ENCODE results near the gene LIFR.

LIFR gene

GRCh38 chr5:38583500-38583899 is 27.1 kb upstream of the LIFR start:
- H3K27ac ChIP-seq: no peak overlapping the region
- H3K27me3 ChIP-seq: no peaks in the 10 kb centered on the region
- H3K9me3 ChIP-seq (replicated peaks in 1 of 11): no peaks in the 10 kb centered on the region
- no peak for TF ChIP-seq Cebpa-rat (IDR thresholded peaks at IDR 0.05)
- no peaks in the 10 kb centered on the region for H4K20me1 ChIP-seq
- peaks cover 0 to 27% (median 7%) of the 10 kb centered on the region in 10 experiments; a peak in 9 of 20 replicates for H3K4me1 ChIP-seq
- no peaks in the 10 kb centered on the region for H3K36me3 ChIP-seq
- H3K9ac ChIP-seq: no peak overlapping the region
- no peak overlapping the region for H3K4me3 ChIP-seq
- H3K4me2 ChIP-seq: no peak overlapping the region

- no peak overlapping the region for H3K9ac ChIP-seq
- H3K9me3 ChIP-seq (replicated peaks in 1 of 11): no peaks in the 10 kb centered on the region
- H3K4me1 ChIP-seq: peaks cover 0 to 27% (median 7%) of the 10 kb centered on the region in 10 experiments; a peak in 9 of 20 replicates
- peak overlapping the region in 3 of 11 experiments; percentile 10 to 37 (median 14); a peak in 5 of 22 replicates for H3K4me2 ChIP-seq
- no peaks in the 10 kb centered on the region for H4K20me1 ChIP-seq
- no peaks in the 10 kb centered on the region for H3K36me3 ChIP-seq
- no peaks in the 10 kb centered on the region for H3K27me3 ChIP-seq
- no peak overlapping the region for H3K4me3 ChIP-seq
- no peak overlapping the region for H3K27ac ChIP-seq
- TF ChIP-seq Cebpa-rat (IDR thresholded peaks at IDR 0.05): no peak
These were observed 26.5 kb upstream of the LIFR start for GRCh38 chr5:38582975-38583319.

- Histone ChIP-seq H3K4me1 (peaks cover 0 to 27% (median 7%) of the 10 kb centered on the region in 10 experiments; a peak in 9 of 20 replicates), H3K4me3 (no peak overlapping the region), H4K20me1 (no peaks in the 10 kb centered on the region), H3K36me3 (no peaks in the 10 kb centered on the region), H3K27me3 (no peaks in the 10 kb centered on the region), H3K27ac (no peak overlapping the region), H3K9ac (no peak overlapping the region), H3K4me2 (peak overlapping the region in 3 of 11 experiments; percentile 10 to 37 (median 14); a peak in 5 of 22 replicates), H3K9me3 (replicated peaks in 1 of 11) (no peaks in the 10 kb centered on the region)
- TF ChIP-seq Cebpa-rat (IDR thresholded peaks at IDR 0.05): no peak
These were observed 26.0 kb upstream of the LIFR start for GRCh38 chr5:38582293-38582974.

GRCh38 chr5:38581597-38581996 is 25.2 kb upstream of the LIFR start:
- H3K4me3 ChIP-seq: no peak overlapping the region
- peaks cover 0 to 27% (median 7%) of the 10 kb centered on the region in 10 experiments; a peak in 9 of 20 replicates for H3K4me1 ChIP-seq
- no peak overlapping the region for H3K9ac ChIP-seq
- H3K36me3 ChIP-seq: no peaks in the 10 kb centered on the region
- no peak overlapping the region for H3K27ac ChIP-seq
- no peaks in the 10 kb centered on the region for H4K20me1 ChIP-seq
- no peak overlapping the region for H3K4me2 ChIP-seq
- H3K27me3 ChIP-seq: no peaks in the 10 kb centered on the region
- H3K9me3 ChIP-seq (replicated peaks in 1 of 11): no peaks in the 10 kb centered on the region
- TF ChIP-seq Cebpa-rat (IDR thresholded peaks at IDR 0.05): no peak

- no peak for TF ChIP-seq Cebpa-rat (IDR thresholded peaks at IDR 0.05)
- H3K4me2 ChIP-seq: no peak overlapping the region
- no peaks in the 10 kb centered on the region for H4K20me1 ChIP-seq
- H3K27me3 ChIP-seq: no peaks in the 10 kb centered on the region
- no peak overlapping the region for H3K4me3 ChIP-seq
- H3K9me3 ChIP-seq (replicated peaks in 1 of 11): no peaks in the 10 kb centered on the region
- peaks cover 0 to 13% (median 0%) of the 10 kb centered on the region in 10 experiments; a peak in 3 of 20 replicates for H3K4me1 ChIP-seq
- no peak overlapping the region for H3K27ac ChIP-seq
- H3K36me3 ChIP-seq: no peaks in the 10 kb centered on the region
- H3K9ac ChIP-seq: no peak overlapping the region
These were observed 22.7 kb upstream of the LIFR start for GRCh38 chr5:38579105-38579504.

GRCh38 chr5:38576961-38577684 is 20.7 kb upstream of the LIFR start:
- Histone ChIP-seq H3K9ac (no peak overlapping the region), H4K20me1 (no peaks in the 10 kb centered on the region), H3K4me3 (no peak overlapping the region), H3K4me2 (no peak overlapping the region), H3K4me1 (peaks cover 0 to 3% (median 0%) of the 10 kb centered on the region in 10 experiments; a peak in 2 of 20 replicates), H3K27ac (no peak overlapping the region), H3K9me3 (replicated peaks in 1 of 11) (no peaks in the 10 kb centered on the region), H3K27me3 (no peaks in the 10 kb centered on the region; a peak in 1 of 22 replicates), H3K36me3 (no peaks in the 10 kb centered on the region)
- no peak for TF ChIP-seq Cebpa-rat (IDR thresholded peaks at IDR 0.05)

GRCh38 chr5:38576442-38576841 is 20.0 kb upstream of the LIFR start:
- H3K9ac ChIP-seq: no peak overlapping the region
- H4K20me1 ChIP-seq: no peaks in the 10 kb centered on the region
- no peaks in the 10 kb centered on the region for H3K4me1 ChIP-seq
- no peaks in the 10 kb centered on the region for H3K36me3 ChIP-seq
- no peak overlapping the region for H3K27ac ChIP-seq
- H3K4me3 ChIP-seq: no peak overlapping the region
- H3K9me3 ChIP-seq (replicated peaks in 1 of 11): no peaks in the 10 kb centered on the region
- H3K4me2 ChIP-seq: no peak overlapping the region
- TF ChIP-seq Cebpa-rat (IDR thresholded peaks at IDR 0.05): no peak
- H3K27me3 ChIP-seq: no peaks in the 10 kb centered on the region; a peak in 1 of 22 replicates

GRCh38 chr5:38575476-38575875 is 19.0 kb upstream of the LIFR start:
- Histone ChIP-seq H3K27me3 (no peaks in the 10 kb centered on the region; a peak in 1 of 22 replicates), H3K9ac (no peak overlapping the region), H3K27ac (no peak overlapping the region), H3K36me3 (no peaks in the 10 kb centered on the region), H4K20me1 (no peaks in the 10 kb centered on the region), H3K4me2 (no peak overlapping the region), H3K9me3 (replicated peaks in 1 of 11) (no peaks in the 10 kb centered on the region), H3K4me1 (no peaks in the 10 kb centered on the region), H3K4me3 (no peak overlapping the region)
- no peak for TF ChIP-seq Cebpa-rat (IDR thresholded peaks at IDR 0.05)

- no peaks in the 10 kb centered on the region for H3K4me1 ChIP-seq
- H3K36me3 ChIP-seq: no peaks in the 10 kb centered on the region
These were observed 17.6 kb upstream of the LIFR start for GRCh38 chr5:38574009-38574408.

More at GRCh38 chr5:38574009-38574408, 17.6 kb upstream of the LIFR start:
- Histone ChIP-seq H3K27ac (no peak overlapping the region), H4K20me1 (no peaks in the 10 kb centered on the region), H3K4me2 (no peak overlapping the region), H3K4me3 (no peak overlapping the region), H3K9me3 (replicated peaks in 1 of 11) (no peaks in the 10 kb centered on the region), H3K27me3 (no peaks in the 10 kb centered on the region; a peak in 1 of 22 replicates), H3K9ac (no peak overlapping the region)
- no peak for TF ChIP-seq Cebpa-rat (IDR thresholded peaks at IDR 0.05)

All from BLaER1 treated with 17β-estradiol and CSF1 and Interleukin-3, amounts not matched to agents 10 nM and 100 nM (cell line).